A673 (cell line): ENCODE measurements around the gene MCM3. TPM values are rescaled to one million over a fixed set of nuclear protein-coding genes. Genes with fewer than 3 reads are reported as not detected.

Experiments
- BruUV-seq: library from RNA; stranded (reverse); fragments of 400-500 nt; replicated peaks from 2 replicates; lab custom pipeline; 2021; lab: Mats Ljungman, UMichigan
- CTCF ChIA-PET: fragments of 300-600 bp; sonication (Branson Sonifier 250); formaldehyde crosslinking; loops from one replicate; lab custom pipeline; 2022; ENCODE audit warnings: antibody characterized with exemption; lab: Charles Lee
- POLR2A ChIA-PET: fragments of 300-600 bp; sonication (Branson Sonifier 250); formaldehyde crosslinking; loops from one replicate; lab custom pipeline; 2022; ENCODE audit warnings: antibody characterized with exemption; ENCODE audit not compliant: low non-redundant PET; lab: Charles Lee
- DNase-seq: peaks from one replicate; pipeline ENCODE4 v3.0.0-alpha.2; 2015; ENCODE audit warnings: low spot score
- H3K27ac ChIP-seq: fragments of 200-600 bp; sonication (generic); 2 replicates; pipeline ENCODE4 v1.5.1; 2016; ENCODE audit warnings: mixed run types, low read depth, mild to moderate bottlenecking, mixed read lengths, antibody characterized with exemption, low read length; ENCODE audit not compliant: poor library complexity, severe bottlenecking
- H3K27me3 ChIP-seq: fragments of 200-600 bp; sonication (generic); replicated peaks from 2 replicates; pipeline ENCODE4 v1.6.1; 2017; ENCODE audit warnings: mixed run types, low read depth, mild to moderate bottlenecking, mixed read lengths, antibody characterized with exemption, low read length; ENCODE audit not compliant: insufficient read depth, poor library complexity
- H3K36me3 ChIP-seq: fragments of 200-600 bp; sonication (generic); 2 replicates; pipeline ENCODE4 v1.6.1; 2016; ENCODE audit warnings: mixed run types, mild to moderate bottlenecking, mixed read lengths, antibody characterized with exemption, low read length; ENCODE audit not compliant: insufficient read depth, poor library complexity, severe bottlenecking
- H3K4me1 ChIP-seq: fragments of 200-600 bp; sonication (generic); 2 replicates; pipeline ENCODE4 v1.6.1; 2017; ENCODE audit warnings: mixed run types, mild to moderate bottlenecking, mixed read lengths, antibody characterized with exemption, low read length; ENCODE audit not compliant: insufficient read depth, poor library complexity, severe bottlenecking
- H3K4me3 ChIP-seq: fragments of 200-600 bp; sonication (generic); 2 replicates; pipeline ENCODE4 v1.5.1; 2016; ENCODE audit warnings: low read depth, mixed run types, mild to moderate bottlenecking, mixed read lengths, low read length; ENCODE audit not compliant: poor library complexity, severe bottlenecking
- H3K9me3 ChIP-seq: fragments of 200-600 bp; sonication (generic); 2 replicates; pipeline ENCODE4 v1.6.1; 2016; ENCODE audit warnings: mixed run types, low read depth, mild to moderate bottlenecking, mixed read lengths, antibody characterized with exemption, low read length; ENCODE audit not compliant: poor library complexity, severe bottlenecking
- EZH2 ChIP-seq: fragments of 200-600 bp; sonication (generic); IDR thresholded peaks from 2 replicates; pipeline ENCODE4 v1.6.1; 2017; ENCODE audit warnings: borderline replicate concordance, low read depth, mild to moderate bottlenecking, mixed read lengths, antibody characterized with exemption, low read length; ENCODE audit not compliant: poor library complexity, severe bottlenecking
- intact Hi-C: fragments of 100-400 bp; cut with micrococcal nuclease; formaldehyde crosslinking; loops from one replicate; pipeline ENCODE4 v1.10.0; 2022; ENCODE audit not compliant: unreplicated experiment
- total RNA-seq: library from RNA; stranded (reverse); gene quantifications from 2 replicates; pipeline ENCODE4 v1.2.3, GENCODE V29; 2021
- TF ChIP-seq, protein P1 (sequence below): fragments of 300-800, 200-600 bp; sonication (generic); conservative IDR thresholded peaks from 2 replicates; pipeline ENCODE4 v1.5.1; 2017; ENCODE audit warnings: low read depth, mild to moderate bottlenecking, antibody characterized with exemption, low read length, moderate library complexity, mixed read lengths

Gene MCM3
- total RNA-seq, 1 experiment from 2014 or later, result 233 TPM

DNA sequence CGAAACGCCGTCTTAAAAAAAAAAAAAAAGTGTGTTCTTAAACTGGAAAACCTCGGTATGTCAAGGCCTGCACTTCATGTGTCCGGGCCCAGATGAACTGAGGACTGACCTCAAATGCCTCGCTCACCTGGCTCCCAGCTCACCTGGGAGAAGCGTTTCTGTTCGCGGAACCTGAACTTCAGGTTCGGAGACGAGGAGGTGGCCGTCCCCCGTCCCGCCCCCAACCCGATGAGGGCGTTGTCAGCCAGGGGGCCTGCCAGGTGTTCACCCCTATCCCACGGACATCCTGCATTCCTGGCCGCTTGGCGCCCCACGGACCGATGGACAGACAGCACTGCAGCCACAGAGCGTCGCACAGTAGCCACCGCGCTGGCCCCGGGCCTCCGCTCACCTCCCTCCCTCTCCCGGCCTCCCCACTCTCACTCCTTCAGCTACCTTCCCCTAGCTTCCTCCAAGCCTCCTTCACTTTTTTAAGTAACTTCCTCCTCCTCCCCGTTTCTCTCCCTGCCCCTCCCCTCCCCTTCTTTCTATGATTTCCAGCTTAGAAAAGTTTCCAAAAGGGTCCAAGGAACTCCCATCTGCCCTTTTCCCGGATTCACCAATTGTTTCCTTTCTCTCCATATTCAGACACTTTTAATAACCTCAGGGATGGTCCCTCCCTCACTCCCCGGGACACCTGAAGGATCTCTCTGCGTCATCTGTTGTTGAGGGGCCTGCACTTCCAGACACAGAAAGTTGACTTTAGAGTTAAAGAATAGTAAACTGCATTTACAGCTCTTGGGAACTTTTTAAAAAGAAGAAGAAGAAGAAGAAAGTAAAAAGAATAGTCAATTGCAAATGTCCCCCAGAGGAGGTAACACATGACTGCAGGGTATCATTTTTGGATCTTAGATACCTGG, 22.7 kb upstream of the MCM3 start:
- intact Hi-C loops, result no loop called here
- BruUV-seq, result no TSS peak
- H3K4me1 ChIP-seq, result no peaks in the 10 kb centered on the region
- H3K9me3 ChIP-seq, result no peaks in the 10 kb centered on the region
- no peak overlapping the region for H3K4me3 ChIP-seq
- H3K36me3 ChIP-seq, result no peaks in the 10 kb centered on the region
- CTCF ChIA-PET, result no interaction called here
- DNase-seq, result no peak
- no peaks in the 10 kb centered on the region for H3K27me3 ChIP-seq
- POLR2A ChIA-PET, result interaction anchor here (0.6 kb wide), 1 partner anchor 65 kb away, joined by 6 read pairs; no protein-coding TSS in a partner anchor
- no peak overlapping the region for H3K27ac ChIP-seq
- TF ChIP-seq, protein P1, sequence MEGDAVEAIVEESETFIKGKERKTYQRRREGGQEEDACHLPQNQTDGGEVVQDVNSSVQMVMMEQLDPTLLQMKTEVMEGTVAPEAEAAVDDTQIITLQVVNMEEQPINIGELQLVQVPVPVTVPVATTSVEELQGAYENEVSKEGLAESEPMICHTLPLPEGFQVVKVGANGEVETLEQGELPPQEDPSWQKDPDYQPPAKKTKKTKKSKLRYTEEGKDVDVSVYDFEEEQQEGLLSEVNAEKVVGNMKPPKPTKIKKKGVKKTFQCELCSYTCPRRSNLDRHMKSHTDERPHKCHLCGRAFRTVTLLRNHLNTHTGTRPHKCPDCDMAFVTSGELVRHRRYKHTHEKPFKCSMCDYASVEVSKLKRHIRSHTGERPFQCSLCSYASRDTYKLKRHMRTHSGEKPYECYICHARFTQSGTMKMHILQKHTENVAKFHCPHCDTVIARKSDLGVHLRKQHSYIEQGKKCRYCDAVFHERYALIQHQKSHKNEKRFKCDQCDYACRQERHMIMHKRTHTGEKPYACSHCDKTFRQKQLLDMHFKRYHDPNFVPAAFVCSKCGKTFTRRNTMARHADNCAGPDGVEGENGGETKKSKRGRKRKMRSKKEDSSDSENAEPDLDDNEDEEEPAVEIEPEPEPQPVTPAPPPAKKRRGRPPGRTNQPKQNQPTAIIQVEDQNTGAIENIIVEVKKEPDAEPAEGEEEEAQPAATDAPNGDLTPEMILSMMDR, result no peak
- no peak for TF ChIP-seq EZH2

DNA sequence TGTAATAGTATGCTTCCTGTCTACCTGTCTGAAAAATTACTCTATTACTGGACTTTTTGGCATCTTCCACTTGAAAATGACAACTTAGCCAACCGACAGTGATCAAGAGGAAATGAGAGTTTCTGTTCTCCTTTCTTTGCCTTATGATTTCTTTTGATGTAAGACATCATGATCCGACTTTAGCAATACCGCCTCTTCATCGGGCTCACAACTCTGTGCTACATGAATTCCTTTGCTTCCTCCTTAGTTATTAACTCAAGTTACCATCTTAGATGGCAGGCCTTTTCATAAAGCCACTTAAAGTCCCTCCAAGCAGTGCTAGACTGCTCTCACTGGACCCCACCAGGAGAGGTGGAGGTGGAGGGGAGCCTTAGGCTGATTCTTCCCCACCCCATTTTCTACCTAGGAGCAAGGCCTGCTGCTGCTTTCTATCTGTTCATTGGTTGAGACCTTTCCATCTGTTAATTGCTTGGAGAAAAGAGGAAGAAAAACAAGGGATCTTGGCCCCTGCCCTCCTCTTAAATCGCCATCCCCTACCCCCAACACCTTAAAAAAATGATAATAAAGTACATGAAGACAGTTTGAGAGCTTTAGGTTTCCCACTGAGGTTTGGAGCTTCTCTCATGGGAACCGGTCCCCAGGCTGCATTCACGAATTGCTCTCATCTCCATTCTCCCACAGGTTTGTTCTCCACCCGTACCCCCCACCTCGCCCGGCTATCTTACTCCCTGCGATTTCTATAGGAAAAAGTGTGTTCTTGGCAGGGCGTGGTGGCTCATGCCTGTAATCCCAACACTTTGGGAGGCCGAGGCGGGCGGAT, 21.6 kb upstream of the MCM3 start:
- TF ChIP-seq, protein P1, result no peak
- no peak for TF ChIP-seq EZH2
- intact Hi-C loops, result no loop called here
- ChIA-PET POLR2A (no interaction called here), CTCF (no interaction called here)
- Histone ChIP-seq H3K27ac (no peak overlapping the region), H3K4me1 (no peaks in the 10 kb centered on the region), H3K27me3 (no peaks in the 10 kb centered on the region), H3K9me3 (no peaks in the 10 kb centered on the region), H3K4me3 (no peak overlapping the region), H3K36me3 (no peaks in the 10 kb centered on the region)
- BruUV-seq, result no TSS peak
- DNase-seq, result no peak

DNA sequence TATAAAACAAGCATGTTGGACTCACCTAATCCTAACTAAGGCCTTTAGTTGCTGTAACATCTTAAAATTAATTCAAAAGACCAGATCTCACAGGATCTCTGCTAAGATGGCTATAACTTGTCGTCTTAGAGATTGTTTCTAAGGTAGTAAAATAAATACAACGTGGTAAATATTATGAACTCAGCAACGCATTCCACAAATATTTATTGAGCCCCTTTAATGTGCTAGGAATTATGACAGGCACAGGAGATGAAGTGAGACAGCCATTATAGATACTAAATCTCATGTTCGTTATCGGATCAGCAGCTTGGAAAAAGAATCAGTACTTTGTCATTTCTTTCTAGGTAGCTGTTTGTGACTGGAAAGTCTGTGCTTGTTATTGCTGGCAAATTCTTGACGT, 20.9 kb upstream of the MCM3 start:
- intact Hi-C loops, result no loop called here
- Histone ChIP-seq H3K27ac (no peak overlapping the region), H3K36me3 (no peaks in the 10 kb centered on the region), H3K9me3 (no peaks in the 10 kb centered on the region), H3K4me1 (no peaks in the 10 kb centered on the region), H3K27me3 (no peaks in the 10 kb centered on the region), H3K4me3 (no peak overlapping the region)
- ChIA-PET CTCF (no interaction called here), POLR2A (no interaction called here)
- TF ChIP-seq, protein P1, result no peak
- TF ChIP-seq EZH2, result no peak
- no peak for DNase-seq
- no TSS peak for BruUV-seq
